Measurements from ENCODE around the gene YPEL1. TPM values are rescaled to one million over a fixed set of nuclear protein-coding genes. Genes with fewer than 3 reads are reported as not detected.

The YPEL1 gene
- total RNA-seq, 1 donor from 2014 or later = 7.3 TPM

DNA sequence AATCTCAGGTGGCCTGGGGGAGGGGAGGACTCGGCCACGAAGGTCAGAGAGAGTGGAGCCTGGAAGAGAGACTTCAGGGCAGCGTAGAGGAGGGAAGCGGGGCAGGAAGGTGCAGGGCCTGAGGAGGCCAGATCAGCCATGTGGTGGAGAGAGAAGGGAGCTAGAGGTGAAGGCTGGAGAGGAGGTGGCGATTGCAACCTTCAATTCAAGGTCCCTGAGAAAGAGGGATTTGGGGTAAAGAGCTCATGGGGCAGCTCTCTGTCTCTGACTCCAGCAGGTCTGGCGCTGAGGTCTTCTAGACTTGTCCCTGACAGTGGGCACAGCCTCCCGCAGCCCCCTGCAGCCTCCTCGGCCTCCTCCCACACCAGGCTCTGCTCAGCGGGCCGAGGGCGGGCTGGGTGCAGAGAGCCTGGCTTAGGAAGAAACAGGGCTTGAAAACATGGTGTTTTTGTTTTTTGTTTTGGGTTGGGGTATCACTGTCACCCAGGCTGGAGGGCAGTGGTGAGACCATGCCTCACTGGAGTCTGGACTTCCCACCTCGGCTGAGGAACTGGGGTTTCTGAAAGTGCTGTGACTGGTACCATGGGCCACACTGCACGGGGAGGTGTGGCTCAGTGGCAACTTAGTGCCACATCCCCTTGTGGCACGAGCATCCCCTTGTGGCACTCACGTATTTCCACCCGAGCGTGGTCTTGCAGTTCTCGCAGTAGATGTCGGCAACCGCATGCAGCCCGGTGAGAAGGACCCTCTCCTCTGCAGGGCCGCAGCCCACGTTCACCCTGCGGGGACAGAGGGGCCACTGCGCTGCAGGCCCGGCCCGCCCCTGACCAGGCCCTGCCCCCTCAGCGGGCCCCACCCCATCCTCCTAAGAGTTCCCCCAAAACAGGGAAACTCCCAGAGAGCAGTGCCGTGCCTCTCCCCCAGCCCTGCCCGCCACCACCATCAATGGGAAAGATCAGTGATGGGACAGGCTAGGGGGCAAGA is 32.6 kb downstream of the YPEL1 start:
- no peak for DNase-seq (ENCODE audit: low read depth)
- no peak for TF ChIP-seq CTCF (conservative IDR thresholded peaks at IDR 0.05; ENCODE audit: low read depth, low read length)

DNA sequence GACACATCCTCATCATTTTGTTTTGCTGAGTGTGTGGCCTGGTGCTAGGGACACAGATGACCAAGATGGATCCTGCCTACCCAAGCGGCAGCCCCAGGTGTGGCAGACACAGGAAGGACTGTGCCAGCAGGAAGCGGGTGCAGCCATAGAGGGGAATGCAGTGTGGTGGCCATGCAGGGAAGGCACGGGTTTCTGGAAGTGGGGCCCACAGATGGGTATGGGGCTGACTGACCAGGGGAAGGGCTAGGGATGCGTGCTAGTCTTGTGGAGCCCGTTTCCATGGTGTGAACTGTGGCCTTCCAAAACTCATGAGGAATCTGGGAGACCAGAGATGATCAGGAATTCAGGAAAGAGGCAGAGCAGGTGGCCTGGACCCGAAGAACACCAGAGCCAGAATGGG is 33.5 kb downstream of the YPEL1 start:
- DNase-seq (ENCODE audit: low read depth) = no peak
- no peak for TF ChIP-seq CTCF (conservative IDR thresholded peaks at IDR 0.05; ENCODE audit: low read depth, low read length)
- no peak overlapping the region for H3K4me3 ChIP-seq (ENCODE audit: low read depth, low read length)

More for the DNA sequence above, 32.6 kb downstream of the YPEL1 start:
- no peak overlapping the region for H3K4me3 ChIP-seq (ENCODE audit: low read depth, low read length)

GRCh38 chr22:21701384-21701971 is 34.1 kb downstream of the YPEL1 start:
- H3K4me3 ChIP-seq (ENCODE audit: low read depth, low read length) = no peak overlapping the region
- DNase-seq (ENCODE audit: low read depth) = no peak
- TF ChIP-seq CTCF (conservative IDR thresholded peaks at IDR 0.05; ENCODE audit: low read depth, low read length) = no peak

DNA sequence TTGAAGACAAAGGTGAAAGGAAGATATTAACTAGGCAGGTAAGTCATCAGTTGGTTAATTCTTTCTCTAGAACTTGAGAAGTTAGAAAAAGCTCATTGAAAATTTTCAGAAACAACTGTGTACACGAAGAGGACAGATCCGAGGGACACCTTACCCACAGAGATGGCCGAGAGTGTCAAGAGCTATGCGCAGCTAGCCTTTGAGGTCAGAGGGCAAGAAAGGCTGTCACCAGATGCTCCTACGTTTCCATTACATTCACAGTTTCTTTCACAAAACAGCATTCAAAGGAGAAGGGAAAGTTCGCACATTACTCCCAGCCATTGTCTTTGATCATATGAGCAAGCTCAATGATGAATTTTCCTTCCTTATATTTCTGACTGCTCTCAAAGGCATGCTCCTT is 34.8 kb downstream of the YPEL1 start:
- no peak for TF ChIP-seq CTCF (conservative IDR thresholded peaks at IDR 0.05; ENCODE audit: low read depth, low read length)
- no peak for DNase-seq (ENCODE audit: low read depth)
- no peak overlapping the region for H3K4me3 ChIP-seq (ENCODE audit: low read depth, low read length)

DNA sequence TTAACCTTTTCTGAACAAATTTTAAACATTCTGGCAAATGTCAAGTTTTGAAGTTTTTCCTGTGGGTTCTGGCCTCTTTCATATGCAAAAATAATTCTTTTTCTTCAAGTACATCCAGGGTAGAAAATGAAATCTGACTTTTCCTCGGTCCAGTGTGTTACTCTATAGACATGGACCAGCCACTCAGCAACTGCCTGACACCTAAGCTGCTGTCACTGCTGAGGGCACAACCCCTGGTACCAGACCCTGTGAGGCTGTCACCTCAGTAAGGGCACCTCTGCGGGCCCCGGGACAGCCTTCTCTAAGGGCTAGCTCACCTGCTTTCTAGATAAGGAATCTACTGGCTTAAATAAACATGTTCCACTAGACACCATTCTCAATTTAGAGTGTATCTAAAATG is 36.0 kb downstream of the YPEL1 start:
- no peak for TF ChIP-seq CTCF (conservative IDR thresholded peaks at IDR 0.05; ENCODE audit: low read depth, low read length)
- DNase-seq (ENCODE audit: low read depth) = no peak
- no peak overlapping the region for H3K4me3 ChIP-seq (ENCODE audit: low read depth, low read length)

DNA sequence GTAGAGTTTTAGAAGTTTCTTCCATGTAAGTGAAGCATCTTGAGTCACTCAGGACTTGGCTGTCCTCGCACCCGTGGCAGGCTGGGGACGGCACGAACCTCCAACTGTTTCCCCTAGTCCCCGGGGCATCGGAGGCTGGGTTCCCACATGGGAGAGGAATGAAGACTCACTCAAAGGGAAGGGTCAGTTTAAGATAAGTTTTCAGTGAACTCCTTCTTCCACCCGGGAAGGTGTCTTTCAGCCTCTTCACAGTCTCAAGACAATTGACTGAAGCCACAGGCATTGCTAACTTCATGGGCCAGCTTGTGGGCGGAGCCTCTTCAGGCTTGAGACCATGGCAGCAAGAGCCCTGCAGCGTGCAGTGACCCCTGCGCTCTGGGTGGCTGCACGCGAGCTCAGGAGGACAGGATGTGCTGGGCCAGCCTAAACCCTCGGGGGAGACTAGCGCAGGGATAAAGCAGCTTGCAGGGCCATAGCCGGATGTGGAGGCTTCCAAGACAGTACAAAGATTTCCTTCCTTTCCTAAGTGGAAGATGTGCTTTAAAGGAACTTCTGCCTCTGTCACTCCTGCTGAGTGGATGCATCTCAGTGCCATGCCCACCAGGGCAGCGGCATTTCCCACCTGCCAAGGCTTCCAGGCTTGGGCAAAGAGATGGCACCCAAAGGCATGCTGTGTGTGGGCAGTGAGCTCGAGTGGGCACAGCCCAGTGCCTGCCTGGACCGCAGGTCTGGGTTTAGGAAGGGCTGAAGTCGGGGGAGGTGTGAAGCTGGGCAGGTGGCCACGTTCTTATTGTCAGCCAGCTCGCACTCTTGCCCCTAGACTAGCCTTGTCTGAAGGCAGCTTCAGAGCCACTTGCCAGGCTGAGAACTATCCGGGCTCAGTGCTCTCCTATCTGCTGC is 36.9 kb downstream of the YPEL1 start:
- no peak overlapping the region for H3K4me3 ChIP-seq (ENCODE audit: low read depth, low read length)
- TF ChIP-seq CTCF (conservative IDR thresholded peaks at IDR 0.05; ENCODE audit: low read depth, low read length) = no peak
- DNase-seq (ENCODE audit: low read depth) = no peak

Data from epithelial cell of proximal tubule (primary cell).